ENCODE measurements around the gene SLC6A3.
"Not testable (repeated sequence)": the region's sequence is repeated elsewhere in the genome, so short reads cannot be mapped to it uniquely, and the experiment has no call there.

Gene SLC6A3

DNA sequence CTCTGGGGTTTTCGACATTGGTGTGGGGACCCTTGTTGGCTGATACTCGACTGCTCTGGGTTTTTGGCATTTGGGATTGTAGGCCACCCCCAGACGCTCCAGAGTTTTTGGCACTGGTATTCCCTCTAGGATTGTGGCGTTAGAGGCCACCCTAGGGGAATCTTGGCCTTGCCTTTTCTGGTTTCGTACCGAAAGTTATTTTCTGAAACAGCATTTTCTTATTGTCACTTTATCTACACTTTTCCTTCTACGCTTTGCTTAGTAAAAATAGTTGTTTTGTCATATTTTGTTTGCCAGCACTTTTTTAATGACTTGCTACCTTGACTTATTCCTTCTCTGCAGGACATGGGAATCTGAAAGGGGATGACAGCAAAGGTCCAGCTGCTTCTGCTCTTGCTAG lies 75.2 kb downstream of the SLC6A3 start:
- DNase-seq (ENCODE audit: low spot score), result no peak

DNA sequence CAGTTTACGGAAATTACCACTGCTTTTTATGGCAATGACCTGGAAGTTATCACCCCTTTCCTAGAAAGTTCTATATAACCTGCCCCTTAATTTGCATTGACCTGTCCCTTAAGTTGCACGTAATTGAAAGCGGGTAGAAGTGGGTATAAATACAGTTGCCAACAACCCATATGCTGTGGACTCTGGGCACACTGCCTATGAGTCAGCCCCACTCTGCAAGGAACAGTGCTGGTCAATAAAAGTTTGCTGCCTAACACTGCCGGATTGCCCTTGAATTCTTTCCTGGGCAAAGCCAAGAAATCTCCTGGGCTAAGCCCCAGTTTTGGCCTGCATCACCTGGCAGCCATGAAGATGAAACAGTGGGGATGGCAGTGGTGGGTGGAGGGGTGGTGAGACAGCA lies 76.5 kb downstream of the SLC6A3 start:
- no peak for DNase-seq (ENCODE audit: low spot score)

- no peak for DNase-seq (ENCODE audit: low spot score)
Observed at GRCh38 chr5:1368236-1368635, 77.0 kb downstream of the SLC6A3 start.

GRCh38 chr5:1367149-1367548 lies 78.1 kb downstream of the SLC6A3 start:
- DNase-seq (ENCODE audit: low spot score), result no peak

GRCh38 chr5:1366514-1366913 lies 78.7 kb downstream of the SLC6A3 start:
- DNase-seq (ENCODE audit: low spot score), result no peak

DNA sequence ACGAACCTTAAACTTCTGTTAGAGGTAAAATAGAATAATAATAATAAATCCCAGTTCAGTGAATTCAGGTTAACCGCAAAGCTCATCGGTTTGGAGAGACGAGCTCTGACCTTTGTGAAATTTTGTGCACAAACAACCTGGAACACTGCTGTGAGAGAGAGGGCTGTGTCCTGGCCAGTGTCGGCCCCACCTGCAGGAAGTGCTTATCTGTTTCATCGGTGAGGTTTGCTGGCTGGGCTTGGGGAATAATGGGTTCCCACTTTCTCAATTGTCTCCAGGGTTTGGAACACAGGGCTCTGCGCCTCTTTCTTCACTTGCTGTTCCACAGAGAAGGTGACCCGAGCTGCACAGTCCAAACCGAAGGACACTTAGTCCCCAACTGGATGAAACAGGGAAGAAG lies 81.0 kb downstream of the SLC6A3 start:
- no peak for DNase-seq (ENCODE audit: low spot score)

DNA sequence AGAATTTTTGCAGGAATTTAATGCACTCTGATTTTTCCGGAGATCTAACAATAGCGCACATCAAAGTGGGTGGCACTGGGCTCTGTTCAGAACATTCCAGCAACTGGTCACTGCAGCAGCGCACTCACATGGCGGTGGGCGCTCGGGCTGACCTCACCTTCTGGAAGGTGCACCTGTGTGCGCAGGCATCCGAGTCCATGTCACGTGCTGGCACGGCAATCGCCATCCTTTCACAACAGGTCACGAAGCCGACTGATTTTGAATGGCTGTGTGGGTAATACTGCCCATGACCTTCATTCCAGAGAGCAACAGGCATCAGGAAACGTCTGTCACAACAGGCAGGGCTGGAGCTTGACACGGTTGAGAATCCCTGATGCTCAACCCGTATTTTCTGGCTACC lies 81.7 kb downstream of the SLC6A3 start:
- no peak for DNase-seq (ENCODE audit: low spot score)

DNA sequence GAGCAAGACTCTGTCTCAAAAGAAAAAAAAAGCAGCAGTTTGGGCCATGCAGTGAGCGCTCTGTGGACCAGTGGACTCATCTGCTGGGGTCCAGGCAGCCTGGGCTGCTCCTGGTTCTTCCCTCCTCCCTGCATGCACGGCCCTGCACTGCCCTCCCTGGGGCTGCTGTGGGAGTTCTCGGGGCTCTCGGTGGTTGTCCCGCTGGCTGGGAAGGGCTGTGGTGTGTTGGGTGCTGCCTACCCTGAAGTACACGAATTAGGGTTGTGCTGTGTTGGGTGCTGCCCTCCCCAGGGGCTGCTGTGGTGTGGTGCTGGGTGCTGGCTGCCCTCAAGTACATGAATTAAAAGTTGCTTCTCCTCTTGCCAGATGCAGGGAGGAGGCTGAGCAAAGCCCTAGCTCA lies 82.1 kb downstream of the SLC6A3 start:
- DNase-seq (ENCODE audit: low spot score), result no peak

DNA sequence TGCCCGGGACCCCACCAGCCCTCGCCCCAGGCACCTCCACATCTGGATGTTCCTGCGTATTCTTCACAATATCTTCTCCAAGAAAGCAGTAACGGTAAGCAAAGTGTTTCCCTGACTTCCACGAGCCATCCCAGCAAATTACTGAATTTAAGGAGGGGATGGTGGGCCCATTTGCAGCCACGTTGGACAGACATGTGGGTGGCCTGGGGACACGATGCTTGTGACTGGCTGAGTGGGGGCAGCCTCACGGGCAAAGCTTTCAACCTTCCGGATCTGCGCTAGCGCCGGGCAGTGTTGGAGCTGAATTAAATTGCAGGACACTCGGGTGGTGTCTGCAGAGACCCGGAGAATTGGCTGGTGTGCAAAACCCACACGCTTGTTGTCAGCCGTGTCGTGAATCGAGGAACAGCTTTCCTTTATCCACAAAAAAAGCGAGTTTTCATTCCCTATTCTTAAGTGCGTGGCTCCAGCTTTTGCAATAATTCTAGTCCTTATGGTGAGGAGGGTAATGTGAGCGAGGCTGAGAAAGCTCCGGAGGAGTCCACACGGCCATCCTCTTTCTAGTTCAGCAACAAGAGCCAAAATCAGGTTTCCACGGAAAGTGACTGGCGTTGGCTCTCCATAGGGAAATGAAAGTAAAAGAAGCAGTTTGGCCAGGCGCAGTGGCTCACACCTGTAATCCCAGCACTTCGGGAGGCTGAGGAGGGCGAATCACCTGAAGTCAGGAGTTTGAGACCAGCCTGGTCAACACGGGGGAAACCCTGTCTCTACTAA lies 82.8 kb downstream of the SLC6A3 start:
- DNase-seq (ENCODE audit: low spot score), result no peak

DNA sequence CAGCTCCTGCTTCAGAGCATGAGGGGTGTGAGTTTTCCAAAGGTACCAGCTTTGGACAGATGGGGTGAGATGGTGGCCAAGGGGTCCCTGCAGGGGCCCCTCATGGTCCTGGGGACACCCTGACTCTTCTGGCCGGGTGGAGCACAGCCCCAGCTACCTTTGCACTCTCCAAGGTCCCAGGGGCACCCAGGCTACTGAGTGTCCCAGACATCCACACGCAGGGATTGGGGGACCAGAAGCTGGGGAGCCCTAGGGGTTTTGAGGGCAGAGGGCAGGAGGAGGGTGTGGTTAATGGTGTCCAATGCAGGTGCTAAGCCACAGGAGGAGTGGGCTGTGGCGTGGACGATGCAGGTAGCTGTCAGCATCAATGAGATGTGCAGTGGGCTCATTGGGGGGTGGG lies 84.4 kb downstream of the SLC6A3 start:
- no peak for DNase-seq (ENCODE audit: low spot score)

- DNase-seq (ENCODE audit: low spot score), result not testable (repeated sequence)
Observed at GRCh38 chr5:1360367-1360766, 84.9 kb downstream of the SLC6A3 start.

DNA sequence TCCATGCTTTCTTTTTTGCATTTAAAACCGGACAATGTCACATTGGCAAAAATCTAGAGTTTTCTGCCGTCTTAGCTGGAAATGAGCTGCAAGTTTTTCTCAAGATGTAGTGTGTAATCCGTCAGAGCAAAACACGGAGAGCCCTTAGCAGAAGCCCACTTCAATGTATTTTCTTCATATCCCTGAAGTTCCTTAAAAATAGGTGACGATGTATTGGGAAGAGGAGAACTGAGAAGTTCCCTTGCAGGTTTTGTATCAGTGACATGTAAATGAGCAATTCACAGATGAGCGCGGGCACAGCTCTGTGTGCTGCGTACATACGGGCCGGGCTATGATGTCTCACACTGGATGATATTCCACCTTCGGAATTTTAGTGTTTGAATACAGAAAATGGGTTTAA lies 85.5 kb downstream of the SLC6A3 start:
- no peak for DNase-seq (ENCODE audit: low spot score)

DNA sequence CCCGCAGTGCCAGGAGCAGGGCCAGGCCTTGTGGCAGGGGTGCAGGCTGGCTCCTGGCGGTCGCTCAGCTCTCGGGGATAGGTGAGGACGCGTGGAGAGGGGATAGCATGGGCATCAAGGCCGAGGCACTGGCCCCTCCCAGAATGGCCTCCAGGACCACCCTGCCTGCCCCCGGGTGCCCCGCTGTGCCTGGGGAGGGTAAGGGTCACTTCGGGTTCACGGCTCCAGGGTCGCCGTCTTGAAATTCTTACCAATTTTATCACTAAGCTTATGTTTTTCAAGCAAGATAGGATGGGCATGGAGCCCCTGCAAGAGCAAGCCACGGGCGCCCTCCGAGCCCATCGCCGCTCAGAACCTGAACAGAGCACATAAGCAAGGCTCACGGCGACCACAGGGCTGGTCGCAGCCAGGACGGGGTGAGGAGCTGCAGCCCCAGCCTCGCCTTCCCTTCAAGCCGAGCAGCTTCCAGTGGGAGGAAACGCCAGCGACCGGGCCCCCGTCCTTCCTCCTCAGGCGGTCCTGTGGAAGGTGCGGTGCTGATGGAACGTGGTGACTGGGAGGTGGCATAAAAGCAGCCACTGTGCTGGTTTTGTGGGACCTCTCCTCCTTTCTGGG lies 86.1 kb downstream of the SLC6A3 start:
- DNase-seq (ENCODE audit: low spot score), result no peak

GRCh38 chr5:1358726-1359025 lies 86.6 kb downstream of the SLC6A3 start:
- no peak for DNase-seq (ENCODE audit: low spot score)

DNA sequence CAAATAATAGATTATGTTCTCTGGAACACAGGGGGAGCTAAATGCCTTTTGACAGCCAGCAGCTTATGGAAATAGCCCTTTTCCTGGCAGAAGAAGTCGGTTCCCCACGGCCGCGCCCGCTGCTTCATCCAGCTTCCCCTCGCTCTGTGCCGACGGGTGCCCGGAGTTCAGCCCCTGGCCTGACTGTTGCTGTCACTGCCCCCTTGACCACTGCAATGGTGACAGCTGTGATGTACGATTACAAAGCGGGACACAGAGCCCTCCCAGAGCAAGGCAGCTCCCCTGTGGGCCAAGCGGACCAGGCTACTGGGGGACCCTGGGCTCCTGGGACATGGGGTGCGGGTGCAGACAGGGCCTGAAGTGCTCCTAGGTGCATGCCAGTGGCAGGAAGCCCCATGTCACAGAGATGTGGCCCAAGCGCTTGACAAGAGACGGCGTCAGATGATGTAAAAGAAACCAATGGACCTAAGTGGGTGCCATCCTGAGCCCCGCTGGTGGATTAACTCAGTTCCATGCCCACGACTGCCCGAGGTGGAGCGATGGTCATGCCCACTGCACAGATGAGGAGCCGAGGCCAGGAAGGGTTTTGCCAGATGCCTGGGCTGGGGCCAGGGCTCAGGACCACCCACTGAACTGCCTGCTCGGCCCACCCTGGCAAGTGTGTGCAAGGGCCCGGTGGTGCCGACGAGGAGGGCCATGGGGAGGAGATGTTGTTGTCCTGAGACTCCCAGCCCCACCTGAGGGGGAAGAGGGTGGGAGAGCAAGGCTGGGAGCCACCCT lies 87.1 kb downstream of the SLC6A3 start:
- DNase-seq (ENCODE audit: low spot score), result no peak

DNA sequence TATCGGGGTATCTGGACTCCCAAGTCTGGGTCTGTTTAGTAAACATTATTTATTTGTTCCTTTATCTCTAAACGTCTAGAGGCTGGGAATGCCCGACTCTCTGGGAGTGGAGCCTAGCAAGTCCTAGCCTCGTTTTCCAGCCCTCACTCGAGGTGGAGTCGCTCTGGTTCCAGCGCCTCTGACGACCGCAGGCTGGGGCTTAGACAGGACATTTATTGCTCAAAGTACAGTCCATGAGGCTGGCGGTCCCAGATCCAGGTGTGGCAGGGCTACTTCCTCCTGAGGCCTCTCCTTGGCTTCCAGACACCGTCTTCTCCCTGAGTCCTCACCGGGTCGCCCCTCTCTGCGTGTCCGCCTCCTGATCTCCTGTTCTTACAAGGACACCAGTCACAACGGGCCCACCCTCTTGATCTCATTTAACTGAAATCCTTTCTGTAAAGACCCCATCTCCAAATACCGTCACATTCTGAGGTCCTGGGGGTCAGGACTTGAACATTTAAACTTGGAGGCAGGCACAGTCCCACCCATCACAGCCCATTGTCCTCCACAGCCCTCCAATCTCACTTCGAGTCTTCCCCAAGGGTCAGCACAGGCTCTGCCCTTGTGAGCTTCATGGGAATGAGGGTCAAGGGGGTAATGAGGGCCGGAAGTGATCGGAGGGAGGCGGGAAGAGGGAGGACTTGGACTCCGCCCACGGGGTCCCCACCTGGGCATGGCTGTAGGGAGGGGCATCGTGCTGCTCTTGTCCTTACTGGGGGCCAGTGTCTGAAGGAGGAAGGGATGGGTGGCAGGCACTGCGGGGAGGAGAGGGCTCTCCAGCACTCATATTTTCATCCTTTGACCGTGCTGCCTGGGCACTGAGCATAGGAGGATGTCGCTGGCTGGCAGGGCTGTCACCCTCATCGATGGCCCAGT lies 88.1 kb downstream of the SLC6A3 start:
- no peak for DNase-seq (ENCODE audit: low spot score)

DNA sequence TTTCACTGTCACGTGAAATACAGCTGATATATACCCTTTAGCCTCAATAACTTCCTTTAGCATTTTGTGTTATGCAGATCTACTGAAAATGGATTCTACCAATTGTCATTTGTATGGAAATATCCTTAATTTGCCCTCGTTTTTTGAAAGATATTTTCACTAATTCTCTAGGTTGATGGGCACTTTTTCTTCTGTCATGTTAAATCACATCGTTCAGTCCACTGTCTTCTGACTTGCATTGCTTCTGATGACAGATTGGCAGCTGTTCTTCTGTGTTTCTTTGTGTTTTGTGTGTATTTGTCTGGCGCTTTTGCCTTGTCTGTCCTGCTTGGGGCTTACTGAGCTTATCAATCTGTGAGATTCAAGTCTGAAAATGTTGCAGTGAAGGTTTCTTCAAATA lies 90.7 kb downstream of the SLC6A3 start:
- no peak for DNase-seq (ENCODE audit: low spot score)

DNA sequence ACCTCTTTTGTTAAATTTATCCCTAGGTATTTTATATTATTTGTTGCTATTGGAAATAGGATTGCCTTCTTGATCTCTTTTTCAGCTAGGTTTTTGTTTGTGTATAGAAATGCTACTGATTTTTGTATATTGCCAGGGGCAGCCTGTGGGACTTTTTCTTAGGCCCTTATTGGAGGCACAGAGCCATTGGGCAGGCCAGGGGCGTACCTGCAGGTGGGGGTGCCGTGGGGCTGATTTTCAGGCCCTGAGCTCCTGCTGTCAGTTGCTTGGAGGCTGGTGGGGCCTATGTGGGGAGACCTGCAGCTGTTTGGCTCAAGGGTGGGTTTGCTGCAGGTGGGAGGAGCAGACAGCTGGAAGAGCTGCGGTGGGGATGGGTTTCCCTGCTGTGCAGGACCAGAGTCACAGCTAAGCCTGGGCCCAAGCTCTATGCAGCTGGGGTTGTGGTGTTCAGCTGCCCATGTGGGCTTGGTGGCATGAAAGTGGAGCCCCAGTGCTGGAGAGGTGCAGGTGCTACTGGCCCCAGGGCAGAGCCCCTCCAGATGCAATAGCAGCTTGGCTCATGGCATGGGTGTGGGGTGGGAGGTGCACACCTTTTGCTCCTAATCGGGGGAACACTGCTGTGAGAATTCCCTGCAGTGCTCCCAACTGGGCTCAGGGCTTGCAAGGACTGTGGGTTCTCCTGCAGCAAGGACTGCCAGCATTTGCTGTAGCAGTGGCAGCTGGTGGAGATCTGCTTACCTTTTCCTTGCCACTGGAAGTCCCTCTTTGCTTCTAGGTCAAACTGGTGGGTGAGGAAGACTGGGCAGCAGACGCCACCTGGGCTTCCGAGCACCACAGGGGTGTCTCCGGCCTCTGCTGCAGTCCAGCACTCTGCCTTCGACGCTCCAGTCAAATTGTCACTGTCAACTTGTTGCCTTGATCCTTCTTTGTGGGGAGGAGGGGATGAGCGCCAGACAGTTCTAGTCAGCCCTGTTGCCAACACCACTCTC lies 92.7 kb downstream of the SLC6A3 start:
- DNase-seq (ENCODE audit: low spot score), result no peak

GRCh38 chr5:1351156-1351555 lies 94.1 kb downstream of the SLC6A3 start:
- no peak for DNase-seq (ENCODE audit: low spot score)

DNA sequence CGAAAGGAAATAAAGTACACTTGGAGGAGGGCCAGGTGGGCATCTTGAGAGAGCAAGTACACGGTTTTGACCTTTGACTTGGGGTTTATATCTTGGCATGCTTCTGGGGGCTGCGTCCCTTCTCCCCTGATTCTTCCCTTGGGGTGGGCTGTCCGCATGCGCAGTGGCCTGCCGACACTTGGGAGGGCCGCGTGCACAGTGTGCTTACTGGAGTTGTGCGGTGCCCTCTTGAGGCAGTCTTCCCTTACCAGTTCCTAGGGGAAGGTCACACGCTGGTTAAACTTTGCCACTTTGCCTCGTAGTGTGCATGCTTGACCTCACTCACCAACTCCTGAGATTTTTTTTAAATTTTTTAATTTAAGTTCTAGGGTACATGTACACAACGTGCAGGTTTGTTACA lies 96.0 kb downstream of the SLC6A3 start:
- no peak for DNase-seq (ENCODE audit: low spot score)

GRCh38 chr5:1348986-1349245 lies 96.3 kb downstream of the SLC6A3 start:
- DNase-seq (ENCODE audit: low spot score), result no peak

Data from CD4-positive, alpha-beta T cell treated with Interleukin-2 at 100 ng/mL for 4 hours (primary cell).